Vagina (tissue), 2 donors: Measurements from ENCODE around the gene SORCS1. TPM values are rescaled to one million over a fixed set of nuclear protein-coding genes. Genes with fewer than 3 reads are reported as not detected.

Experiments used
- DNase-seq, 2 donors: peaks; one replicate each; pipeline ENCODE4 v3.0.0-alpha.2; 2017; ENCODE audit errors: extremely low spot score in 2 of 2
- H3K27ac ChIP-seq: fragments of 200-600 bp; sonication (generic); one replicate; pipeline ENCODE4 v1.5.1; 2019
- H3K27me3 ChIP-seq: fragments of 200-600 bp; sonication (generic); one replicate; pipeline ENCODE4 v1.5.1; 2019
- H3K36me3 ChIP-seq, 2 donors: fragments of 200-600 bp; sonication (generic); one replicate each; pipeline ENCODE4 v1.5.1; 2017 to 2019
- H3K4me1 ChIP-seq: fragments of 200-600 bp; sonication (generic); one replicate; pipeline ENCODE4 v1.5.1; 2019
- H3K4me3 ChIP-seq, 2 donors: fragments of 200-600 bp; sonication (generic); 1 replicate in 1 of 2; 2 replicates in 1 of 2; pipeline ENCODE4 v1.5.1; 2016 to 2019
- H3K9me3 ChIP-seq: fragments of 200-600 bp; sonication (generic); one replicate; pipeline ENCODE4 v1.5.1; 2019
- POLR2A ChIP-seq, 2 donors: fragments of 450-650 bp; IDR thresholded peaks; one replicate each; pipeline ENCODE4 v1.6.1; 2017; ENCODE audit warnings: antibody characterized with exemption in 2 of 2, mild to moderate bottlenecking in 2 of 2, moderate library complexity in 2 of 2
- POLR2AphosphoS5 ChIP-seq, 2 donors: sonication (generic); formaldehyde crosslinking; IDR thresholded peaks; one replicate each; pipeline ENCODE4 v1.9.0; 2017; ENCODE audit warnings: antibody characterized with exemption in 2 of 2, mild to moderate bottlenecking in 2 of 2, low read depth in 1 of 2; ENCODE audit not compliant: insufficient read depth in 1 of 2
- intact Hi-C: fragments of 100-400 bp; cut with DNase I; formaldehyde crosslinking; loops from one replicate; pipeline ENCODE4 v1.15.1; 2023
- total RNA-seq: library from RNA; depleted of rRNA; stranded (reverse); fragments of >200 nt; gene quantifications from one replicate; pipeline ENCODE4 v1.2.3, GENCODE V29; 2016
- TF ChIP-seq, protein P1 (sequence below), 3 experiments: fragments of 450-650 bp in 2 of 3; fragments of 200-600 bp in 1 of 3; sonication (generic) in 1 of 3; IDR thresholded peaks; one replicate each; pipeline ENCODE4 v1.5.1; 2017 to 2019; ENCODE audit warnings: antibody characterized with exemption in 3 of 3, mild to moderate bottlenecking in 2 of 3, moderate library complexity in 2 of 3

Gene SORCS1
- total RNA-seq, 1 donor from 2014 or later: 5.9 TPM

- H3K9me3 ChIP-seq: no peaks in the 10 kb centered on the region
- no peak overlapping the region for H3K27ac ChIP-seq
- no peak overlapping the region for H3K4me3 ChIP-seq
- no peaks in the 10 kb centered on the region for H3K36me3 ChIP-seq
- TF ChIP-seq POLR2AphosphoS5 (IDR thresholded peaks at IDR 0.05; ENCODE audit: insufficient read depth in 1 of 2, low read depth in 1 of 2): no peak
- TF ChIP-seq, protein P1, sequence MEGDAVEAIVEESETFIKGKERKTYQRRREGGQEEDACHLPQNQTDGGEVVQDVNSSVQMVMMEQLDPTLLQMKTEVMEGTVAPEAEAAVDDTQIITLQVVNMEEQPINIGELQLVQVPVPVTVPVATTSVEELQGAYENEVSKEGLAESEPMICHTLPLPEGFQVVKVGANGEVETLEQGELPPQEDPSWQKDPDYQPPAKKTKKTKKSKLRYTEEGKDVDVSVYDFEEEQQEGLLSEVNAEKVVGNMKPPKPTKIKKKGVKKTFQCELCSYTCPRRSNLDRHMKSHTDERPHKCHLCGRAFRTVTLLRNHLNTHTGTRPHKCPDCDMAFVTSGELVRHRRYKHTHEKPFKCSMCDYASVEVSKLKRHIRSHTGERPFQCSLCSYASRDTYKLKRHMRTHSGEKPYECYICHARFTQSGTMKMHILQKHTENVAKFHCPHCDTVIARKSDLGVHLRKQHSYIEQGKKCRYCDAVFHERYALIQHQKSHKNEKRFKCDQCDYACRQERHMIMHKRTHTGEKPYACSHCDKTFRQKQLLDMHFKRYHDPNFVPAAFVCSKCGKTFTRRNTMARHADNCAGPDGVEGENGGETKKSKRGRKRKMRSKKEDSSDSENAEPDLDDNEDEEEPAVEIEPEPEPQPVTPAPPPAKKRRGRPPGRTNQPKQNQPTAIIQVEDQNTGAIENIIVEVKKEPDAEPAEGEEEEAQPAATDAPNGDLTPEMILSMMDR (IDR thresholded peaks at IDR 0.05): no peak
- TF ChIP-seq POLR2A (IDR thresholded peaks at IDR 0.05): no peak
- intact Hi-C loops: no loop called here
- DNase-seq: no peak
- no peaks in the 10 kb centered on the region for H3K27me3 ChIP-seq
- no peaks in the 10 kb centered on the region for H3K4me1 ChIP-seq
Measured at GRCh38 chr10:106648534-106649481, 515.7 kb downstream of the SORCS1 start.

DNA sequence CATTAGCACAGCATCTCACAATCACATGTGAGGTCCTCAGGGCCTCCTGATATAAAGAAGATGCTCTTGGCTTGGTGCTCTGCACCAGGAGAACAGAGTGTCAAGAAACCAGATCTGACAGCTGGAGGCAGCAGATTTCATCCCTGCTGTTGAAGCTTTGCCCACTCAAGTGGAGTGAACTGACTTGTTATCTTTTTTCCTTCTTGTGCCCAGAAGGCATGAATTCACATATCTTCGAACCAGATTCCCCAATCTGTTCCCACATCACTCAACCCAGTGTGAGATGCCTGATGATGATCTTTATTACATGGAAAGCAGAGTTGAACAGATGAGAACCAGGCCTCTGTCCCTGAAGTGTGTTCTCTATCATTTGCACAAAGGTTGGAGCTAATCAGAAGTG lies 521.0 kb downstream of the SORCS1 start:
- Histone ChIP-seq H3K4me1 (no peaks in the 10 kb centered on the region), H3K36me3 (no peaks in the 10 kb centered on the region), H3K4me3 (no peak overlapping the region), H3K27ac (no peak overlapping the region), H3K27me3 (no peaks in the 10 kb centered on the region), H3K9me3 (no peaks in the 10 kb centered on the region)
- TF ChIP-seq POLR2AphosphoS5 (IDR thresholded peaks at IDR 0.05; ENCODE audit: insufficient read depth in 1 of 2, low read depth in 1 of 2) (no peak), POLR2A (IDR thresholded peaks at IDR 0.05) (no peak)
- TF ChIP-seq, protein P1 (IDR thresholded peaks at IDR 0.05): no peak
- DNase-seq: no peak
- intact Hi-C loops: no loop called here

GRCh38 chr10:106637873-106638272 lies 526.6 kb downstream of the SORCS1 start:
- H3K27me3 ChIP-seq: no peaks in the 10 kb centered on the region
- TF ChIP-seq, protein P1 (IDR thresholded peaks at IDR 0.05): no peak
- no peak for TF ChIP-seq POLR2A (IDR thresholded peaks at IDR 0.05)
- TF ChIP-seq POLR2AphosphoS5 (IDR thresholded peaks at IDR 0.05; ENCODE audit: insufficient read depth in 1 of 2, low read depth in 1 of 2): no peak
- no peak overlapping the region for H3K4me3 ChIP-seq
- no peak for DNase-seq
- H3K36me3 ChIP-seq: no peaks in the 10 kb centered on the region
- H3K4me1 ChIP-seq: no peaks in the 10 kb centered on the region
- H3K9me3 ChIP-seq: no peaks in the 10 kb centered on the region
- intact Hi-C loops: no loop called here
- no peak overlapping the region for H3K27ac ChIP-seq

DNA sequence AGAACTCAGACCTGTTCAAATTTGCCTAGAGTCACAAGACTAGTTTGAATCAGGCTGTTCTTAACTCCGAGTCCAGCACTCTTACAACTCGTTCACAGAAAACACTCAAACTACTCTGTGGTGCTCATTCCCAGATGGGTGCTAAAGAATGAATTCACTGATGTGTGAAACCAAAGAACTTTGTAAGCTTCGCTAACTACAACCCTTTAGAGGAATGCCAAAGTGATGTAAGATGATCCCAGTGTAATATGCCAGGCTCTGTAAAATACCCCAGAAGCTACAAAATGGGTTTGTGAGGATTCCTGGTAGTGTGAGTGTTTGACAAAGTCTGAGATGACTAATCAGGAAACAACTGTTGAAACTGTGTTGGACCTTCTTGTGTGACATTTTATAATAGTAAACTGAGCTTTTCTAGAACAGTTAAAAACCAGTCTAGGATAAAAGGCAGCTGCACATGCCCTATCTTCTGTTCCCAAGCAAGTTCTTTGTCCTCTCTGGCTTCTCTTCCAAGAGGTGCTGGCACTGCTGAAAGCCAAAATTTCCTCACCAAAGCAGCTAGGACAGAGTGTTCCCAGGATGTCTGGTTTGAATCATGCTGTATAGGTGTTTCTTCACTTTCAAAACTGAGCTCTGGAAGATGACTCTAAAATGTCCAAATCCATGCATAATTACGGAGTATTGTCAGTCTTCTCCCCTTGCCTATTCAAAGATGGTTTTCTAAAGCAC lies 527.6 kb downstream of the SORCS1 start:
- Histone ChIP-seq H3K4me1 (no peaks in the 10 kb centered on the region), H3K36me3 (no peaks in the 10 kb centered on the region)

More for the DNA sequence above, 527.6 kb downstream of the SORCS1 start:
- TF ChIP-seq, protein P1 (IDR thresholded peaks at IDR 0.05): no peak
- no peak for TF ChIP-seq POLR2AphosphoS5 (IDR thresholded peaks at IDR 0.05; ENCODE audit: insufficient read depth in 1 of 2, low read depth in 1 of 2)
- no peak for TF ChIP-seq POLR2A (IDR thresholded peaks at IDR 0.05)
- intact Hi-C loops: no loop called here
- no peak for DNase-seq
- Histone ChIP-seq H3K4me3 (no peak overlapping the region), H3K27me3 (no peaks in the 10 kb centered on the region), H3K27ac (no peak overlapping the region), H3K9me3 (no peaks in the 10 kb centered on the region)
